H1 (cell line): Measurements from ENCODE around the gene ZNF454. TPM values are rescaled to one million over a fixed set of nuclear protein-coding genes. Genes with fewer than 3 reads are reported as not detected.

Experiments used
- CTCF ChIA-PET: fragments of 300-600 bp; sonication (Branson Sonifier 250); formaldehyde crosslinking; loops from one replicate; lab custom pipeline; 2021; ENCODE audit not compliant: partially characterized antibody; lab: Charles Lee
- POLR2A ChIA-PET: fragments of 300-600 bp; sonication (Branson Sonifier 250); formaldehyde crosslinking; loops from one replicate; lab custom pipeline; 2021; ENCODE audit warnings: inconsistent platforms; ENCODE audit not compliant: partially characterized antibody; lab: Charles Lee
- DNase-seq, 2 experiments: peaks; one replicate each; pipeline versions ENCODE4 v3.0.0 to v3.0.0-alpha.2; 2010 to 2022; ENCODE audit warnings: low spot score in 2 of 2, low read depth in 1 of 2, mixed read lengths in 1 of 2
- FAIRE-seq: peaks from 2 replicates; lab custom pipeline; 2011; peaks lifted over from hg19 to GRCh38; lab: Jason Lieb, UNC
- H2AFZ ChIP-seq: 2 replicates; pipeline ENCODE4 v1.8.1; 2012; ENCODE audit warnings: low read length, inconsistent platforms
- H2AK5ac ChIP-seq: 2 replicates; pipeline ENCODE4 v1.6.1; 2013; ENCODE audit warnings: low read depth, low read length
- H2BK120ac ChIP-seq: replicated peaks from 2 replicates; pipeline ENCODE3; 2013; ENCODE audit warnings: low read depth, low read length, inconsistent platforms
- H2BK12ac ChIP-seq: 2 replicates; pipeline ENCODE4 v1.6.1; 2013; ENCODE audit warnings: low read depth, low read length
- H2BK15ac ChIP-seq: 2 replicates; pipeline ENCODE4 v1.6.1; 2013; ENCODE audit warnings: low read length
- H2BK20ac ChIP-seq: 2 replicates; pipeline ENCODE4 v1.6.1; 2013; ENCODE audit warnings: low read length
- H2BK5ac ChIP-seq: 2 replicates; pipeline ENCODE4 v1.6.1; 2013; ENCODE audit warnings: low read depth, low read length
- H3K14ac ChIP-seq: 2 replicates; pipeline ENCODE4 v1.6.1; 2013; ENCODE audit warnings: inconsistent platforms; ENCODE audit not compliant: insufficient read length
- H3K18ac ChIP-seq: 2 replicates; pipeline ENCODE4 v1.6.1; 2013; ENCODE audit warnings: low read length; ENCODE audit errors: extremely low read depth
- H3K23ac ChIP-seq: 2 replicates; pipeline ENCODE4 v1.6.1; 2013; ENCODE audit warnings: inconsistent platforms; ENCODE audit not compliant: insufficient read length
- H3K23me2 ChIP-seq: 2 replicates; pipeline ENCODE4 v1.6.1; 2013; ENCODE audit warnings: low read depth, low read length
- H3K27ac ChIP-seq: 2 replicates; pipeline ENCODE4 v1.6.1; 2011; ENCODE audit warnings: low read depth, low read length, inconsistent platforms
- H3K27me3 ChIP-seq, 4 experiments: replicated peaks in 1 of 4; 1 replicate in 1 of 4; 2 replicates in 3 of 4; pipeline versions ENCODE4 v1.6.1 to v1.8.1; 2011 to 2013; ENCODE audit warnings: low read length in 3 of 4, mild to moderate bottlenecking in 3 of 4, inconsistent platforms in 2 of 4, mixed read lengths in 2 of 4, moderate library complexity in 1 of 4; ENCODE audit not compliant: control insufficient read depth in 3 of 4, insufficient read depth in 3 of 4; ENCODE audit errors: extremely low read depth in 1 of 4
- H3K36me3 ChIP-seq, 4 experiments: 2 replicates each; pipeline versions ENCODE4 v1.6.1 to v1.8.1; 2011 to 2013; ENCODE audit warnings: mild to moderate bottlenecking in 4 of 4, low read length in 3 of 4, moderate library complexity in 2 of 4, control low read depth in 1 of 4, inconsistent platforms in 1 of 4; ENCODE audit not compliant: insufficient read depth in 4 of 4, control insufficient read depth in 2 of 4
- H3K4ac ChIP-seq: replicated peaks from 2 replicates; pipeline ENCODE3; 2013; ENCODE audit warnings: low read length, low read depth, mixed read lengths, inconsistent platforms; ENCODE audit not compliant: insufficient read length
- H3K4me1 ChIP-seq, 4 experiments: replicated peaks in 1 of 4; 1 replicate in 1 of 4; 2 replicates in 3 of 4; pipeline versions ENCODE4 v1.6.1 to v1.8.1; 2011 to 2013; ENCODE audit warnings: low read length in 3 of 4, inconsistent platforms in 2 of 4, mixed read lengths in 1 of 4; ENCODE audit not compliant: insufficient read depth in 4 of 4, control insufficient read depth in 3 of 4
- H3K4me2 ChIP-seq, 2 experiments: 2 replicates each; pipeline versions ENCODE4 v1.6.1 to v1.8.1; 2011 to 2013; ENCODE audit warnings: low read depth in 2 of 2, low read length in 2 of 2, control low read depth in 1 of 2, inconsistent platforms in 1 of 2, mild to moderate bottlenecking in 1 of 2; ENCODE audit not compliant: insufficient read depth in 1 of 2
- H3K4me3 ChIP-seq, 4 experiments: fragments of 200-600, 300-600 bp in 1 of 4; sonication (generic), shearing (Covaris generic), sonication (Bioruptor Twin) in 1 of 4; 2 replicates each; pipeline versions ENCODE4 v1.5.1 to v1.8.1; 2011 to 2016; ENCODE audit warnings: low read length in 4 of 4, low read depth in 3 of 4, control low read depth in 2 of 4, inconsistent platforms in 2 of 4, mild to moderate bottlenecking in 2 of 4, mixed read lengths in 1 of 4, moderate library complexity in 1 of 4; ENCODE audit not compliant: insufficient read depth in 2 of 4; ENCODE audit errors: extremely low read depth in 1 of 4
- H3K56ac ChIP-seq: replicated peaks from 2 replicates; pipeline ENCODE3; 2013; ENCODE audit warnings: low read depth, mild to moderate bottlenecking, mixed read lengths, low read length, inconsistent platforms; ENCODE audit not compliant: insufficient read length
- H3K79me1 ChIP-seq: 2 replicates; pipeline ENCODE4 v1.6.1; 2013; ENCODE audit warnings: low read depth, low read length, control low read depth
- H3K79me2 ChIP-seq, 2 experiments: 2 replicates each; pipeline versions ENCODE4 v1.6.1 to v1.8.1; 2012 to 2013; ENCODE audit warnings: low read length in 2 of 2, mild to moderate bottlenecking in 2 of 2, inconsistent platforms in 1 of 2; ENCODE audit not compliant: insufficient read depth in 2 of 2, control insufficient read depth in 1 of 2
- H3K9ac ChIP-seq, 4 experiments: replicated peaks in 1 of 4; 1 replicate in 1 of 4; 2 replicates in 3 of 4; pipeline versions ENCODE4 v1.6.1 to v1.8.1; 2011 to 2013; ENCODE audit warnings: low read depth in 3 of 4, low read length in 3 of 4, control low read depth in 2 of 4, mild to moderate bottlenecking in 2 of 4, moderate library complexity in 2 of 4, inconsistent platforms in 1 of 4; ENCODE audit errors: extremely low read depth in 1 of 4
- H3K9me3 ChIP-seq, 2 experiments: 2 replicates each; pipeline versions ENCODE4 v1.6.1 to v1.8.1; 2012 to 2013; ENCODE audit warnings: mild to moderate bottlenecking in 2 of 2, moderate library complexity in 2 of 2, control low read depth in 1 of 2, inconsistent platforms in 1 of 2, low read depth in 1 of 2, low read length in 1 of 2, mixed read lengths in 1 of 2; ENCODE audit not compliant: insufficient read depth in 2 of 2
- H4K20me1 ChIP-seq, 2 experiments: replicated peaks in 1 of 2; 2 replicates each; pipeline versions ENCODE3 to v1.8.1; 2011 to 2013; ENCODE audit warnings: inconsistent platforms in 2 of 2, low read length in 2 of 2, mild to moderate bottlenecking in 1 of 2; ENCODE audit not compliant: insufficient read depth in 2 of 2, control insufficient read depth in 1 of 2
- H4K5ac ChIP-seq: 2 replicates; pipeline ENCODE4 v1.6.1; 2013; ENCODE audit warnings: low read length, low read depth, mixed read lengths, inconsistent platforms; ENCODE audit not compliant: insufficient read length
- H4K8ac ChIP-seq: 2 replicates; pipeline ENCODE4 v1.8.0; 2013; ENCODE audit warnings: mild to moderate bottlenecking, moderate library complexity, low read length, inconsistent platforms; ENCODE audit not compliant: insufficient read depth; ENCODE audit errors: extremely low read depth
- H4K91ac ChIP-seq: replicated peaks from 2 replicates; pipeline ENCODE3; 2013; ENCODE audit warnings: low read length, mixed read lengths, inconsistent platforms; ENCODE audit not compliant: insufficient read length
- EGR1 ChIP-seq: IDR thresholded peaks from 2 replicates; pipeline ENCODE4 v1.6.1; 2011; ENCODE audit warnings: low read depth, low read length, borderline replicate concordance
- ZNF274 ChIP-seq: IDR thresholded peaks from 2 replicates; pipeline ENCODE4 v1.7.0; 2012; ENCODE audit warnings: low read length, borderline replicate concordance; ENCODE audit errors: extremely low read depth
- WGBS, 2 experiments: shearing (Covaris generic) in 1 of 2; methylation state at CpG; one replicate each; pipeline versions ENCODE4 v1.1.6 to v1.1.7; 2013 to 2015; ENCODE audit warnings: low lambda C conversion rate in 2 of 2, mixed read lengths in 2 of 2, inconsistent platforms in 1 of 2, low coverage in 1 of 2, missing lambda C conversion rate in 1 of 2; ENCODE audit not compliant: insufficient replicate concordance in 2 of 2, insufficient coverage in 1 of 2, insufficient read length in 1 of 2; ENCODE audit errors: extremely low coverage in 1 of 2, missing lambda C conversion rate in 1 of 2; 5-methylcytosine and 5-hydroxymethylcytosine counted together
- polyA plus RNA-seq, 7 experiments: library from polyadenylated mRNA; depleted of rRNA in 3 of 7; stranded (reverse) in 5 of 7; unstranded in 2 of 7; fragments of >200 nt in 5 of 7; fragments of 200-250 nt in 2 of 7; gene quantifications; 1 replicate in 5 of 7; 2 replicates in 1 of 7; 4 replicates in 1 of 7; pipeline versions ENCODE4 v1.2.1 to v1.2.3, GENCODE V29; 2011 to 2013; ENCODE audit warnings: missing spikeins in 2 of 7, mixed read lengths in 2 of 7
- total RNA-seq: library from RNA; stranded (reverse); fragmentation: NEBNext Ultra II Directional; extraction: Animal tissue kit (Norgen Biotek cat#: 25700); gene quantifications from 2 replicates; pipeline ENCODE4 v1.2.1, GENCODE V29; 2021

ZNF454 gene
- total and polyA plus RNA-seq, 2 of the 8 experiments (the other 6 are each of a cell fraction or from before 2014, with no cell fraction given), result 0.33 to 1.2 TPM

- Histone ChIP-seq H3K4me1 (no peaks in the 10 kb centered on the region), H2BK15ac (no peak overlapping the region), H2AK5ac (no peak overlapping the region), H3K4me3 (no peak overlapping the region), H3K56ac (no peak overlapping the region), H4K5ac (no peak overlapping the region), H2AFZ (no peak overlapping the region), H3K9ac (no peak overlapping the region), H3K14ac (no peak overlapping the region), H3K4ac (no peak overlapping the region), H3K23ac (no peak overlapping the region), H4K20me1 (no peaks in the 10 kb centered on the region), H3K36me3 (peaks cover 0 to 13% (median 2%) of the 10 kb centered on the region in 4 experiments; a peak in 3 of 8 replicates), H3K79me2 (no peaks in the 10 kb centered on the region), H2BK120ac (no peak overlapping the region), H2BK12ac (no peak overlapping the region), H3K79me1 (no peaks in the 10 kb centered on the region), H2BK20ac (no peak overlapping the region), H4K8ac (no peak overlapping the region; the same call in 1 of the 2 replicates), H3K23me2 (no peaks in the 10 kb centered on the region), H3K18ac (no peak overlapping the region), H3K4me2 (no peak overlapping the region), H4K91ac (no peak overlapping the region), H3K27me3 (no peaks in the 10 kb centered on the region), H3K9me3 (peaks cover 75 to 86% of the 10 kb centered on the region in 2 experiments), H3K27ac (no peak overlapping the region), H2BK5ac (no peak overlapping the region)
- DNase-seq (no peak), FAIRE-seq (no peak)
- POLR2A ChIA-PET, result no interaction called here
- CTCF ChIA-PET, result interaction anchor here (1.0 kb wide), 1 partner anchor 202 kb away, joined by 3 read pairs; no protein-coding TSS in a partner anchor
- TF ChIP-seq ZNF274 (peak; percentile 97), EGR1 (no peak)
- WGBS, 2 experiments, result 92% methylated on average over 5 of the region's 5 CpGs; no CpG with 5 or more reads in 1 of the 2 experiments
Measured at GRCh38 chr5:178965465-178966055, 24.6 kb downstream of the ZNF454 start.
